HepG2 (cell line): ENCODE results near the gene RHBDD1. TPM values are rescaled to one million over a fixed set of nuclear protein-coding genes. Genes with fewer than 3 reads are reported as not detected.

ENCODE experiments used
- ETV6 ChIP-seq: sonication (generic); formaldehyde crosslinking; conservative IDR thresholded peaks from 2 replicates; pipeline ENCODE4 v1.4.0; 2020; ENCODE audit warnings: missing genetic modification reagents
- HMGXB4 ChIP-seq, 2 experiments: sonication (generic) in 1 of 2; formaldehyde crosslinking in 1 of 2; IDR thresholded peaks; 2 replicates each; pipeline versions ENCODE4 v1.4.0 to v1.6.1; 2018 to 2020; ENCODE audit warnings: missing genetic modification reagents in 2 of 2, borderline replicate concordance in 1 of 2, low read depth in 1 of 2, mild to moderate bottlenecking in 1 of 2, missing biosample characterization in 1 of 2
- MYC ChIP-seq: sonication (generic); formaldehyde crosslinking; IDR thresholded peaks from 2 replicates; pipeline ENCODE4 v1.9.0; 2021; ENCODE audit warnings: missing genetic modification reagents, borderline replicate concordance
- PAX8 ChIP-seq: sonication (generic); formaldehyde crosslinking; IDR thresholded peaks from 2 replicates; pipeline ENCODE4 v1.8.0; 2022; ENCODE audit warnings: mild to moderate bottlenecking, missing genetic modification reagents, borderline replicate concordance
- PRMT3 ChIP-seq: sonication (generic); formaldehyde crosslinking; IDR thresholded peaks from 2 replicates; pipeline ENCODE4 v1.8.1; 2022; ENCODE audit warnings: low read depth, mild to moderate bottlenecking, moderate library complexity, missing genetic modification reagents, borderline replicate concordance
- PTBP1 ChIP-seq: fragments of 200-400 bp; formaldehyde crosslinking; IDR thresholded peaks from 2 replicates; pipeline ENCODE4 v1.6.1; 2018; ENCODE audit warnings: low read length, low read depth; ENCODE audit not compliant: poor library complexity, severe bottlenecking
- SCMH1 ChIP-seq: sonication (generic); formaldehyde crosslinking; IDR thresholded peaks from 2 replicates; pipeline ENCODE4 v1.9.0; 2021; ENCODE audit warnings: missing genetic modification reagents, mild to moderate bottlenecking, borderline replicate concordance
- TFDP2 ChIP-seq: sonication (generic); formaldehyde crosslinking; IDR thresholded peaks from 2 replicates; pipeline ENCODE4 v1.4.0; 2020; ENCODE audit warnings: missing genetic modification reagents
- ZFP41 ChIP-seq: sonication (generic); formaldehyde crosslinking; IDR thresholded peaks from 2 replicates; pipeline ENCODE4 v1.4.0; 2020; ENCODE audit warnings: mild to moderate bottlenecking, missing genetic modification reagents, borderline replicate concordance
- ZFX ChIP-seq: sonication (generic); formaldehyde crosslinking; IDR thresholded peaks from 2 replicates; pipeline ENCODE4 v1.4.0; 2020; ENCODE audit warnings: mild to moderate bottlenecking, low read depth, missing genetic modification reagents, moderate library complexity
- ZMYM3 ChIP-seq: sonication (generic); formaldehyde crosslinking; IDR thresholded peaks from 2 replicates; pipeline ENCODE4 v1.5.1; 2020; ENCODE audit warnings: mild to moderate bottlenecking, missing genetic modification reagents
- ZNF276 ChIP-seq: sonication (generic); formaldehyde crosslinking; IDR thresholded peaks from 2 replicates; pipeline ENCODE4 v1.4.0; 2020; ENCODE audit warnings: mild to moderate bottlenecking, low read depth, missing genetic modification reagents
- ZNF282 ChIP-seq: fragments of 450-650 bp; IDR thresholded peaks from 2 replicates; pipeline ENCODE4 v1.6.1; 2018; ENCODE audit not compliant: partially characterized antibody
- ZNF3 ChIP-seq: IDR thresholded peaks from 2 replicates; pipeline ENCODE4 v1.7.0; 2017; ENCODE audit warnings: inconsistent platforms
- ZNF468 ChIP-seq: sonication (generic); formaldehyde crosslinking; IDR thresholded peaks from 2 replicates; pipeline ENCODE4 v1.8.0; 2022; ENCODE audit warnings: mild to moderate bottlenecking, moderate library complexity, missing genetic modification reagents
- polyA plus RNA-seq, 8 experiments: library from polyadenylated mRNA; depleted of rRNA in 3 of 8; stranded (reverse) in 7 of 8; unstranded in 1 of 8; fragments of >200 nt; fragmentation: Illumina TruSeq in 4 of 8; extraction: Trizol in 4 of 8; gene quantifications; 2 replicates each; pipeline versions ENCODE4 v1.2.1 to v1.2.3, GENCODE V29; 2011 to 2016; ENCODE audit warnings: low read depth in 4 of 8, missing spikeins in 1 of 8, mixed read lengths in 1 of 8; ENCODE audit not compliant: insufficient read depth in 1 of 8
- total RNA-seq, 5 experiments: library from RNA; depleted of rRNA; stranded (reverse); fragments of >200 nt; fragmentation: Illumina TruSeq; extraction: Trizol; gene quantifications; 2 replicates each; pipeline ENCODE4 v1.2.3, GENCODE V29; 2016; ENCODE audit warnings: low read depth in 1 of 5
- TF ChIP-seq, protein P1 (sequence below): IDR thresholded peaks from 2 replicates; pipeline ENCODE4 v1.6.1; 2016; ENCODE audit warnings: low read depth, missing genetic modification reagents, missing compliant biosample characterization

RHBDD1 gene
- total and polyA plus RNA-seq, 2 of the 13 experiments (the other 11 are each of a cell fraction or from before 2014, with no cell fraction given), result 8.2 to 9.5 TPM

- TF ChIP-seq PRMT3 (0 out of 2 replicates have a peak, but pooled peaks have one; percentile 73), ZFX (CRISPR knock-in tag) (peak; percentile 35; the same call in 1 of the 2 replicates), MYC (CRISPR knock-in tag) (peak; percentile 47), TFDP2 (CRISPR knock-in tag) (peak; percentile 26; the same call in 1 of the 2 replicates), ZNF468 (no peak), ETV6 (CRISPR knock-in tag) (peak; percentile 3; the same call in 1 of the 2 replicates), HMGXB4 (CRISPR knock-in tag; IDR thresholded peaks at IDR 0.05; ENCODE audit: borderline replicate concordance in 1 of 2, low read depth in 1 of 2) (peak in 1 of 2 experiments; percentile 45; a peak in 2 of 4 replicates), SCMH1 (CRISPR knock-in tag) (no peak), ZMYM3 (CRISPR knock-in tag) (peak; percentile 72), ZFP41 (CRISPR knock-in tag) (no peak), ZNF282 (peak; percentile 97), PTBP1 (no peak), PAX8 (CRISPR knock-in tag) (no peak), ZNF3 (CRISPR knock-in tag) (0 out of 2 replicates have a peak, but pooled peaks have one; percentile 29), ZNF276 (CRISPR knock-in tag) (no peak; the same call in 1 of the 2 replicates)
- TF ChIP-seq, protein P1, sequence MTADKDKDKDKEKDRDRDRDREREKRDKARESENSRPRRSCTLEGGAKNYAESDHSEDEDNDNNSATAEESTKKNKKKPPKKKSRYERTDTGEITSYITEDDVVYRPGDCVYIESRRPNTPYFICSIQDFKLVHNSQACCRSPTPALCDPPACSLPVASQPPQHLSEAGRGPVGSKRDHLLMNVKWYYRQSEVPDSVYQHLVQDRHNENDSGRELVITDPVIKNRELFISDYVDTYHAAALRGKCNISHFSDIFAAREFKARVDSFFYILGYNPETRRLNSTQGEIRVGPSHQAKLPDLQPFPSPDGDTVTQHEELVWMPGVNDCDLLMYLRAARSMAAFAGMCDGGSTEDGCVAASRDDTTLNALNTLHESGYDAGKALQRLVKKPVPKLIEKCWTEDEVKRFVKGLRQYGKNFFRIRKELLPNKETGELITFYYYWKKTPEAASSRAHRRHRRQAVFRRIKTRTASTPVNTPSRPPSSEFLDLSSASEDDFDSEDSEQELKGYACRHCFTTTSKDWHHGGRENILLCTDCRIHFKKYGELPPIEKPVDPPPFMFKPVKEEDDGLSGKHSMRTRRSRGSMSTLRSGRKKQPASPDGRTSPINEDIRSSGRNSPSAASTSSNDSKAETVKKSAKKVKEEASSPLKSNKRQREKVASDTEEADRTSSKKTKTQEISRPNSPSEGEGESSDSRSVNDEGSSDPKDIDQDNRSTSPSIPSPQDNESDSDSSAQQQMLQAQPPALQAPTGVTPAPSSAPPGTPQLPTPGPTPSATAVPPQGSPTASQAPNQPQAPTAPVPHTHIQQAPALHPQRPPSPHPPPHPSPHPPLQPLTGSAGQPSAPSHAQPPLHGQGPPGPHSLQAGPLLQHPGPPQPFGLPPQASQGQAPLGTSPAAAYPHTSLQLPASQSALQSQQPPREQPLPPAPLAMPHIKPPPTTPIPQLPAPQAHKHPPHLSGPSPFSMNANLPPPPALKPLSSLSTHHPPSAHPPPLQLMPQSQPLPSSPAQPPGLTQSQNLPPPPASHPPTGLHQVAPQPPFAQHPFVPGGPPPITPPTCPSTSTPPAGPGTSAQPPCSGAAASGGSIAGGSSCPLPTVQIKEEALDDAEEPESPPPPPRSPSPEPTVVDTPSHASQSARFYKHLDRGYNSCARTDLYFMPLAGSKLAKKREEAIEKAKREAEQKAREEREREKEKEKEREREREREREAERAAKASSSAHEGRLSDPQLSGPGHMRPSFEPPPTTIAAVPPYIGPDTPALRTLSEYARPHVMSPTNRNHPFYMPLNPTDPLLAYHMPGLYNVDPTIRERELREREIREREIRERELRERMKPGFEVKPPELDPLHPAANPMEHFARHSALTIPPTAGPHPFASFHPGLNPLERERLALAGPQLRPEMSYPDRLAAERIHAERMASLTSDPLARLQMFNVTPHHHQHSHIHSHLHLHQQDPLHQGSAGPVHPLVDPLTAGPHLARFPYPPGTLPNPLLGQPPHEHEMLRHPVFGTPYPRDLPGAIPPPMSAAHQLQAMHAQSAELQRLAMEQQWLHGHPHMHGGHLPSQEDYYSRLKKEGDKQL (CRISPR knock-in tag), result peak; percentile 99
Observed at GRCh38 chr2:226799976-226800940, 35.6 kb upstream of the RHBDD1 start (continued).
